HG03575 (cell line): ENCODE data around the gene CCDC149.
"Not testable (repeated sequence)": the region's sequence is repeated elsewhere in the genome, so short reads cannot be mapped to it uniquely, and the experiment has no call there.

ENCODE experiments used
- ATAC-seq: cut with Tn5 transposase; IDR thresholded peaks from one replicate; pipeline ENCODE4 v1.9.1; 2021; ENCODE audit not compliant: unreplicated experiment, insufficient number of reproducible peaks, low FRiP score; ENCODE audit errors: extremely low read depth

Gene CCDC149

GRCh38 chr4:24921491-24921890 lies 8.6 kb upstream of the CCDC149 start:
- no peak for ATAC-seq

- no peak for ATAC-seq
Measured at GRCh38 chr4:24920008-24920407, 7.2 kb upstream of the CCDC149 start.

GRCh38 chr4:24917076-24917856 lies 4.4 kb upstream of the CCDC149 start:
- no peak for ATAC-seq

GRCh38 chr4:24915121-24915922 lies 2.5 kb upstream of the CCDC149 start:
- no peak for ATAC-seq

- no peak for ATAC-seq
Measured at GRCh38 chr4:24914460-24914859, 1.6 kb upstream of the CCDC149 start.

GRCh38 chr4:24913119-24913485 lies 260 bp upstream of the CCDC149 start:
- ATAC-seq = no peak

- ATAC-seq = no peak
Measured at GRCh38 chr4:24910499-24910898, 2.3 kb downstream of the CCDC149 start.

GRCh38 chr4:24909606-24910005 lies 3.2 kb downstream of the CCDC149 start:
- not testable (repeated sequence) for ATAC-seq

GRCh38 chr4:24897639-24898038 lies 15.2 kb downstream of the CCDC149 start:
- ATAC-seq = no peak

- no peak for ATAC-seq
Measured at GRCh38 chr4:24896977-24897376, 15.9 kb downstream of the CCDC149 start.

GRCh38 chr4:24896056-24896455 lies 16.8 kb downstream of the CCDC149 start:
- ATAC-seq = no peak

- no peak for ATAC-seq
Measured at GRCh38 chr4:24895461-24895860, 17.4 kb downstream of the CCDC149 start.

GRCh38 chr4:24894846-24895245 lies 18.0 kb downstream of the CCDC149 start:
- ATAC-seq = no peak

- ATAC-seq = no peak
Measured at GRCh38 chr4:24894243-24894642, 18.6 kb downstream of the CCDC149 start.

- no peak for ATAC-seq
Measured at GRCh38 chr4:24892778-24893177, 20.1 kb downstream of the CCDC149 start.

- ATAC-seq = no peak
Measured at GRCh38 chr4:24892278-24892677, 20.6 kb downstream of the CCDC149 start.

- no peak for ATAC-seq
Measured at GRCh38 chr4:24890561-24891126, 22.2 kb downstream of the CCDC149 start.

GRCh38 chr4:24889991-24890390 lies 22.9 kb downstream of the CCDC149 start:
- ATAC-seq = no peak

- no peak for ATAC-seq
Measured at GRCh38 chr4:24888475-24889344, 24.1 kb downstream of the CCDC149 start.
